G401.6 (cell line): ENCODE measurements around the gene CREBBP.

Source experiments
- FAIRE-seq: peaks from 2 replicates; lab custom pipeline; 2012; peaks lifted over from hg19 to GRCh38; lab: Jason Lieb, UNC

CREBBP gene

GRCh38 chr16:3879258-3879886, 1.1 kb downstream of the CREBBP start:
- no peak for FAIRE-seq

DNA sequence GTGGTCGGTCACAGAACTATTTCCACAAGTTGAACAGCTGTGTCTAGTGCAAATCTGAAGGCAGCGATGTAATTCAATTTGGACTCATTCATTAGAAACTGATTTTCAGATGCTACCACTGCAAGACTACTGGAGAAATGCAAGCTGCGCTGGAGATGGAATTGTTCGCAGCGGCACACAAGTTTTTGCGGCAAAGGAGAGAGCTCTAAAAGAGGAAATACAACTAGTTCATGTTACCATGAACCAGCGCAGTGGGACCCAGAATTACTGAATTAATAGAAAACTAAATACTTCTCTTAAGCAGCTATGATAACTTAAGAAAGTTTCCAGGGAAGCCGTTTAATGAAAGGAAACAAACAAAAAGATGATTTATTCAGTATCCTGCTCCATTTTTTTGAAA, 1.9 kb downstream of the CREBBP start:
- no peak for FAIRE-seq

DNA sequence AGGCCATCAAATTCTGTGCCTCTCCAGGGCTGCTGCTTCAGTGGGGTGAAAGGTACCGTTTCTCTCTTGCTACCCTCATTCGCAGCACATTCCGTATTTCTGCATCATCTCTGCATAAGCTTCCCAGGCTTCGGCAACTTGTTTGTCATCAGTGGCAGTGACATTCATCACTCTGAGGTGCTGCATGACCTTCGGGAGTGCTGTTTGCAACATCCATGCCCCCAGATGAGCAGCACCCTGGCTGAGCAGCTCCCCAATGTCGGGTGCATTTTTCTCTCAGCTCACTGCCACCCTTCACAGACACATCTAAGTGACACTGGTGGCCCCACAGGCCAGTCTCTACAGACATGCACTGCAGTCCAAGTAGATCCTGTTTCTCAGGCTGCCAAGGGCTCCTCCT, 3.8 kb downstream of the CREBBP start:
- FAIRE-seq = no peak

DNA sequence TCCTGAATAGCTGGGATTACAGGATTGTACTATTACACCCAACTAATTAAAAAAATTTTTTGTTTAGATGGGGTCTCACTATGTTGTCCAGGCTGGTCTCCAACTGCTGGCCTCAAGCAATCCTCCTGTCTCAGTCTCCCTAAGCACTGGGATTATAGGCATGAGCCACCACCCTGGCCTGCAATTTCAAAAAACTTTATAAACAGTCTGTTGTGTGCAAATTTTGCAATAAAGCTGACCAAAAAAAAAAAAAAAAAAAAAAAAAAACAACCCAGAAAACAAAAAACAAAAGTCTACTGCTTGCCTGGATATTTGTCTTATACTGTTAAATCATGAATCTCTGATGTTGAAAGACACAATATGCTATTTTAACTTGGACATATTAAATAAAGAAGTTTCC, 4.4 kb downstream of the CREBBP start:
- no peak for FAIRE-seq

- FAIRE-seq = no peak
These were observed 5.5 kb downstream of the CREBBP start for GRCh38 chr16:3874794-3875692.

DNA sequence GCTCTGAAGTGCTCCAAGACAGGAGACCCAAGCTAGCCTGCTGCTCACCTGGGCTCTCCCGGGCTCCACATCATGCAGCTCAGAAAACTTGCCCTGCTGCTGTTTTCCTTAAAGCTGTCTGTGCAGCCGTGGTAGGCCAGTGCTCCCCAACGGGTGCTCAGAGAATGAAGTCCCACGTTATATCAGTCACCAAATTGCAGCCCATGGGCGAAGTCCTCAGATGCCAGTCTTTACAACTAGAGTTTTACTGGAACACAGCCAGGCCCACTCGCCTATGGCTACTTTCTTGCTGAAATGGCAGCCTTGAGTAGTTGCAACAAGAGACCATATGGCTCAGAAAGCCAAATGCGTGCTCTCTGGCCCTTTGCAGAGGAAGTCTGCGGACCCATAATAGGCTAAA, 6.3 kb downstream of the CREBBP start:
- no peak for FAIRE-seq

DNA sequence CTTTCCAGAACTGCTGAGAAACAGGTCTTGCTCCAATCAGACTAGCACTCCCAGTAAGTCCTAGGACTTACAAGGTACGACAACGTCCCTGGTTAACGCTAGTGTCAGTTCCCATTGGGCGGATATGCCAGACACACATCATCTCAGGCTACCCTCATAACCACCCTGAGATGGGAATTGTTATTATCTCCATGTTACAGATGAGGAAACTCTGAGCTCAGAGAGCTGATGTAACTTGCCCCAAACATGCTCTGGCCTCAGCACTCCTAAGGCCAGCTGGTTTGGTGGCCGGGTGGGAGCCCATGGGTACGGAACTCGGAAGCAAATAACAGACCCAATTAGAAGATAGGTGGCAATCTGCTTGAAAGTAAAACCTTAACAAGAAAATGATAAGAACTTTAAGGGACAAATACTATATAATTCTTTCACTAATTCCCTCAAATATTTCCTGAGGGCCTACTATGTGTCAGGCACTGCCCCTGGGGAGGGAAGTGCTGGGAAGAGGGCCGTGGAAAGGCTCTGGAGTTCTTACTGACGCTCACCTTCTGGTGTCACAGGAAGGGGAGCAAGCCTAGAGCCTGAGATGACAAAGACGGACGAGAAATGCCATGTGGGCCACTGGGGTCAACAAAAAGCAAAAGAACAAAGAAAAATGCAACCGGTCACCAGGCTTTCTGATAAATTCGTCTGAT, 6.9 kb downstream of the CREBBP start:
- FAIRE-seq = no peak

DNA sequence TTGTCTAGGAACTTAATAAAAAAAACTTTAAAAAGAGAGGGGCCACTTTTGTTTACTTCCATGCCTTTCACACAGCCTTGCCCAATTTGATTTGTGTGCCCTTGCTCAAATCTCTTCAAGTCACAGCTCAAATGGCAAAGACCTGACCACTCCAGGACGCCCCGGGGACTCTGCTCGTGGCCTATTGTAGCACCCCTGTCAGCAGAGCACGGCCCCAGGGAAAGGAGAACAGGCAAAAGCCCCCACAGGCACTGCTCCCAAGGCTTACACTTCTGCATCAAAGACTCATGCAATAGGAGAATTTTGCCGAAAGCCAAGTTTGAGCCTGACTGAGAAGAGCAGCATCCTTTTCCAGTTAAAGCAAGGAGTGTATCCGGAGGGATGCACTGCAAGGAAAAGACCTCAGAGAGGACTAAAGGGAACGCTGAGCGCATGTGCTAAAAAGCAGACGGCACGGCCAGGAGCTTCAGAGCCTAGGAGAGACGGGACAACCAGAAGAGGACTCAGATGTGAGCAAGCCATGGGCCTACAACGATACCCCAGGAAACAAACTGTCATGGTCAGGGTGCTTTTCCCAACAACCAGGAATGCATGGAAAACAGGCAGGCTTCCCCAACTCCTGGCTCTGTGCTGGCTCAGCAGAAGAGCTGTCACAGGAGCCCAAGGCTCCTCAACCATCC, 8.2 kb downstream of the CREBBP start:
- FAIRE-seq = no peak

GRCh38 chr16:3868967-3869366, 11.5 kb downstream of the CREBBP start:
- FAIRE-seq = no peak

- FAIRE-seq = no peak
These were observed 12.0 kb downstream of the CREBBP start for GRCh38 chr16:3868556-3868955.

DNA sequence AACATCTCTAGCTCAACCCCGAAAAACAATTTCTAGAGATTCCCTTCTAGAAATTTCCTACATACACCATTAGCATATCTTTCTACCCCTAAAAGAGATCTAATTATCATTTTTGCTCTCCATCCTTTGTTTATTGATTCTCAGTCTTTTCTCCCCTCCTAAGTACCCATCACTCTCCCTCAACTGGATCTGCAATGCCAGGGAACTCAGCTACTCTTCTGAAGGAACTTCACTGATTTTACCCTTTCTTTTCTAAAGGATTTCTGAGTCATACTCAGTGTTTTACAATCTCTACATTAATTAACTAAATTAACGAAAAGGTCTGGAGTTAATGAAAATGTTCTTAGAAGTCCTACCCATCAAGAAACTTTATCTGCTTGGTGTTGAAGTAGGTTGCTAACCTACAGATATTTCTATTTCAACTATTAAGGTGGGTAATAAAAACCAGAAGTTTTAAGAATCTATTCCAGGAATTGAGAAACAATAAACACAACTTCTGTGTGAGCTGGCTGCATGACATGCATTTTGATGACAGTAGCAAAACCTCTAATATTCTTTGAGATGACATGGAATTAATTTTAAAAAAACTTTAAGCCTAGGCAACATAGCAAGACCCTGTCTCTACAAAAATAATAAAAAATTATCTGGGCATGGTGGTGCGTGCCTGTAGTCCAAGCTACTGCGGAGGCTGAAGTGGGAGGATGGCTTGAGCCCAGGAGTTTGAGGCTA, 13.6 kb downstream of the CREBBP start:
- no peak for FAIRE-seq

- FAIRE-seq = no peak
These were observed 15.3 kb downstream of the CREBBP start for GRCh38 chr16:3865241-3865640.

- FAIRE-seq = no peak
These were observed 16.0 kb downstream of the CREBBP start for GRCh38 chr16:3864562-3864961.

GRCh38 chr16:3863587-3863986, 16.9 kb downstream of the CREBBP start:
- no peak for FAIRE-seq

- FAIRE-seq = no peak
These were observed 18.6 kb downstream of the CREBBP start for GRCh38 chr16:3861808-3862451.

GRCh38 chr16:3859889-3860288, 20.6 kb downstream of the CREBBP start:
- FAIRE-seq = no peak

DNA sequence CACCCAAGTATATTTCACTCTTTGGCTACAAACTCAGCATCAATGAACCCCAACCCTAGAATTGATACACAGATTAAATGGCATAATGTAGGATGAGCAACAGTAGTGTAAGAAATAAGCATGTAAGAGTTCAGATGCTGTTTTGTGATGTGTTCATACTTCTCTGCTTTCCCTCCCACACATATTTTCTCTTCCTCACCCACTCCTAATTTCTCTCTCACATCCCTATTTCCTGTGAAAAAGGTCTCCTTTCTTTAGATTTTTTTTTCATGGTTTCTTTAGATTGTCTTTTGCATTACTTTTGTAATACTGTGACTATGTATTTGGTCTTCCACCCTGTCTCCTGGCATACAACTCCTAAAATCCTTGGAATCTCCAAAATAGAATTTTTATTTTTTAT, 21.7 kb downstream of the CREBBP start:
- no peak for FAIRE-seq

GRCh38 chr16:3857189-3858043, 23.1 kb downstream of the CREBBP start:
- no peak for FAIRE-seq

DNA sequence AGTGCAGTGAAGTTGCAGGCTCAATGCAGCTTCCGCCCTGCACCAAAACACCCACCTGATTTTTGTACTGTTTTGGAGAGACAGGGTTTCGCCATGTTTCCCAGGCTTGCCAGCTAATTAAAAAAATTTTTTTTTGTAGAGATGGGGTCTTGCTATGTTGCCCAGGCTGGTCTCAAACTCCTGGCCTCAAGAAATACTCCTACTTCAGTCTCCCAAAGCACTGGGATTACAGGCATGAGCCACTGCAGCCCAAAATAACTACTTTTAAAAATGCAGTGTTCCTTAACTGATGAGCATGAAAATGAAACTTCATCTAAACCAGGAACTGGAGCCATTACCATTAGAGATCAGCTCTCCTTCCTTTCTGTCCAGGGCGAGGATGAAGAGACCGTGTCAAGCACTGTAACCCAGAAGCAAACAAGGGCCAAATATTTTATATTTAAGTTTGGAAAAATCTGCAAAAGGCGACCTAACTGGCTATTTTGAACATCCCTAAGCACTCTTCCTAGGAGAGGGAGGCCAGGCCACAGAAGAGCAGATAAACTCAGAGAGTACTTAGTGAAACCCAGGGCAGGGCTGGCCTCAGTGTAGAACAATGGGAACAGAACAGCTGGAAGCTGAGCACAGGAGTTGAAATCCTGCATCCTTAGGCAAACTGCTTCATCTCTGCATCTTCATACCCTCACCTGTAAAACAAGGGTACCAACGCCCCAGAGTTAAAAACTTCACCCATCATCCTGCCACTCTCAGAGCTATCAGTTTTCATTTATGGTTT, 24.0 kb downstream of the CREBBP start:
- FAIRE-seq = no peak
